CD4-positive, CD25-positive, alpha-beta regulatory T cell (primary cell): Measurements from ENCODE around the gene UTRN. TPM values are rescaled to one million over a fixed set of nuclear protein-coding genes. Genes with fewer than 3 reads are reported as not detected.

Source experiments
- ATAC-seq, 2 donors: fragments of 150-1000 bp; cut with Tn5 transposase; one replicate each; pipeline ENCODE4 v1.10.0; 2021; ENCODE audit warnings: low read depth in 2 of 2, moderate number of reproducible peaks in 2 of 2, moderate library complexity in 1 of 2
- DNase-seq, 3 donors: peaks; one replicate each; pipeline versions ENCODE4 v3.0.0 to v3.0.0-alpha.2; 2012 to 2022; ENCODE audit warnings: mixed read lengths in 1 of 3
- H3K27ac ChIP-seq: one replicate; pipeline ENCODE4 v1.7.0; 2013; ENCODE audit warnings: mild to moderate bottlenecking, low read length; ENCODE audit not compliant: insufficient read depth, poor library complexity, severe bottlenecking
- H3K27me3 ChIP-seq: one replicate; pipeline ENCODE4 v1.7.0; 2013; ENCODE audit warnings: low read length; ENCODE audit not compliant: control insufficient read depth, insufficient read depth
- H3K36me3 ChIP-seq: one replicate; pipeline ENCODE4 v1.7.0; 2013; ENCODE audit warnings: mild to moderate bottlenecking, low read length, moderate library complexity; ENCODE audit not compliant: control insufficient read depth, insufficient read depth
- H3K4me1 ChIP-seq: 2 replicates; pipeline ENCODE4 v1.7.0; 2013; ENCODE audit warnings: mild to moderate bottlenecking, low read length; ENCODE audit not compliant: insufficient read depth, control insufficient read depth, poor library complexity, severe bottlenecking
- H3K4me3 ChIP-seq: one replicate; pipeline ENCODE4 v1.7.0; 2013; ENCODE audit warnings: low read depth, mild to moderate bottlenecking, low read length, moderate library complexity
- H3K9me3 ChIP-seq, 2 experiments: 1 replicate in 1 of 2; 2 replicates in 1 of 2; pipeline ENCODE4 v1.7.0; 2013; ENCODE audit warnings: low read length in 2 of 2, mild to moderate bottlenecking in 1 of 2, moderate library complexity in 1 of 2; ENCODE audit not compliant: control insufficient read depth in 2 of 2
- H3K27ac Mint-ChIP-seq, 3 donors: one replicate each; pipeline ENCODE4 v1.8.0; 2020 to 2022; ENCODE audit warnings: mild to moderate bottlenecking in 3 of 3, mixed read lengths in 3 of 3, moderate library complexity in 2 of 3
- H3K27me3 Mint-ChIP-seq: one replicate; pipeline ENCODE4 v1.8.0; 2022; ENCODE audit warnings: mild to moderate bottlenecking, mixed read lengths
- H3K36me3 Mint-ChIP-seq: one replicate; pipeline ENCODE4 v1.8.0; 2020; ENCODE audit warnings: mixed read lengths
- H3K4me1 Mint-ChIP-seq, 4 donors: one replicate each; pipeline ENCODE4 v1.8.0; 2020 to 2022; ENCODE audit warnings: mixed read lengths in 4 of 4, mild to moderate bottlenecking in 1 of 4
- H3K4me3 Mint-ChIP-seq, 4 donors: one replicate each; pipeline ENCODE4 v1.8.0; 2020 to 2022; ENCODE audit warnings: mild to moderate bottlenecking in 4 of 4, mixed read lengths in 4 of 4, moderate library complexity in 3 of 4
- H3K9me3 Mint-ChIP-seq, 7 donors: one replicate each; pipeline ENCODE4 v1.8.0; 2020 to 2022; ENCODE audit warnings: mixed read lengths in 7 of 7, mild to moderate bottlenecking in 3 of 7, moderate library complexity in 2 of 7
- polyA plus RNA-seq, 4 donors: library from polyadenylated mRNA; unstranded; fragments of 300-500 nt; fragmentation: Illumina TruSeq; gene quantifications; one replicate each; pipeline ENCODE4 v1.2.3, GENCODE V29; 2021
- total RNA-seq: library from RNA; stranded (reverse); gene quantifications from one replicate; pipeline ENCODE4 v1.2.3, GENCODE V29; 2022

The UTRN gene
- total and polyA plus RNA-seq, 5 donors from 2014 or later: 34.9 to 297 (median 38.2) TPM

- Mint-ChIP-seq H3K9me3 (peaks cover 0 to 2% (median 0%) of the 10 kb centered on the region in 7 donors), H3K4me1 (peaks cover 5 to 21% (median 13%) of the 10 kb centered on the region in 4 donors), H3K27me3 (peaks cover 18% of the 10 kb centered on the region), H3K27ac (peak overlapping the region in 2 of 3 donors; percentile 76 to 77), H3K36me3 (no peaks in the 10 kb centered on the region), H3K4me3 (peak overlapping the region; percentile 94 to 99 (median 96))
- peak in 2 of 3 donors; percentile 32 to 60 for DNase-seq
- peak overlapping the region; percentile 23 for H3K27ac ChIP-seq
- peaks cover 5% of the 10 kb centered on the region for H3K27me3 ChIP-seq
- H3K4me3 ChIP-seq: peak overlapping the region; percentile 86
- no peaks in the 10 kb centered on the region for H3K36me3 ChIP-seq
- peaks cover 30% of the 10 kb centered on the region for H3K4me1 ChIP-seq
- no peaks in the 10 kb centered on the region for H3K9me3 ChIP-seq
- peak in 1 of 2 donors; percentile 44 for ATAC-seq
These were observed 338 bp downstream of the UTRN start for GRCh38 chr6:144285548-144285797.

GRCh38 chr6:144285798-144286502 is 815 bp downstream of the UTRN start:
- H3K4me1 Mint-ChIP-seq: peaks cover 5 to 21% (median 13%) of the 10 kb centered on the region in 4 donors

GRCh38 chr6:144286503-144287393 is 1.6 kb downstream of the UTRN start:
- DNase-seq: peak in 1 of 3 donors; percentile 26
- no peak for ATAC-seq

More at GRCh38 chr6:144285798-144286502, 815 bp downstream of the UTRN start:
- peaks cover 0 to 2% (median 0%) of the 10 kb centered on the region in 7 donors for H3K9me3 Mint-ChIP-seq
- peaks cover 18% of the 10 kb centered on the region for H3K27me3 Mint-ChIP-seq
- peak overlapping the region in 2 of 3 donors; percentile 76 to 77 for H3K27ac Mint-ChIP-seq
- Histone ChIP-seq H3K4me3 (peak overlapping the region; percentile 86), H3K27me3 (peaks cover 5% of the 10 kb centered on the region), H3K27ac (no peak overlapping the region), H3K36me3 (no peaks in the 10 kb centered on the region), H3K9me3 (no peaks in the 10 kb centered on the region), H3K4me1 (peaks cover 30% of the 10 kb centered on the region)
- ATAC-seq: peak; percentile 52 to 56
- no peaks in the 10 kb centered on the region for H3K36me3 Mint-ChIP-seq
- peak; percentile 8 to 37 (median 29) for DNase-seq
- peak overlapping the region; percentile 94 to 99 (median 96) for H3K4me3 Mint-ChIP-seq

GRCh38 chr6:144289006-144289405 is 3.9 kb downstream of the UTRN start:
- Mint-ChIP-seq H3K36me3 (no peaks in the 10 kb centered on the region), H3K4me1 (peaks cover 5 to 17% (median 11%) of the 10 kb centered on the region in 4 donors), H3K27ac (no peak overlapping the region), H3K9me3 (no peaks in the 10 kb centered on the region), H3K27me3 (peaks cover 18% of the 10 kb centered on the region), H3K4me3 (no peak overlapping the region)
- no peak for ATAC-seq
- H3K4me1 ChIP-seq: peaks cover 28% of the 10 kb centered on the region
- no peak for DNase-seq
- no peaks in the 10 kb centered on the region for H3K36me3 ChIP-seq
- no peak overlapping the region for H3K4me3 ChIP-seq
- no peak overlapping the region for H3K27ac ChIP-seq
- H3K9me3 ChIP-seq: no peaks in the 10 kb centered on the region
- H3K27me3 ChIP-seq: no peaks in the 10 kb centered on the region

More at GRCh38 chr6:144286503-144287393, 1.6 kb downstream of the UTRN start:
- peaks cover 18% of the 10 kb centered on the region for H3K27me3 Mint-ChIP-seq
- Histone ChIP-seq H3K27me3 (peaks cover 5% of the 10 kb centered on the region), H3K4me3 (peak overlapping the region; percentile 77), H3K27ac (no peak overlapping the region), H3K9me3 (no peaks in the 10 kb centered on the region), H3K4me1 (peaks cover 30% of the 10 kb centered on the region), H3K36me3 (no peaks in the 10 kb centered on the region)
- H3K4me1 Mint-ChIP-seq: peaks cover 5 to 21% (median 15%) of the 10 kb centered on the region in 4 donors
- no peaks in the 10 kb centered on the region for H3K36me3 Mint-ChIP-seq
- peak overlapping the region in 1 of 3 donors; percentile 17 for H3K27ac Mint-ChIP-seq
- H3K4me3 Mint-ChIP-seq: peak overlapping the region; percentile 94 to 99 (median 96)
- H3K9me3 Mint-ChIP-seq: no peaks in the 10 kb centered on the region

GRCh38 chr6:144292372-144292771 is 7.2 kb downstream of the UTRN start:
- Mint-ChIP-seq H3K27ac (no peak overlapping the region), H3K27me3 (no peaks in the 10 kb centered on the region), H3K9me3 (no peaks in the 10 kb centered on the region), H3K4me1 (peaks cover 0 to 4% (median 1%) of the 10 kb centered on the region in 4 donors), H3K36me3 (no peaks in the 10 kb centered on the region), H3K4me3 (no peak overlapping the region)
- Histone ChIP-seq H3K9me3 (no peaks in the 10 kb centered on the region), H3K27me3 (no peaks in the 10 kb centered on the region), H3K4me3 (no peak overlapping the region), H3K27ac (no peak overlapping the region), H3K4me1 (peaks cover 2% of the 10 kb centered on the region), H3K36me3 (no peaks in the 10 kb centered on the region)
- ATAC-seq (no peak), DNase-seq (no peak)

DNA sequence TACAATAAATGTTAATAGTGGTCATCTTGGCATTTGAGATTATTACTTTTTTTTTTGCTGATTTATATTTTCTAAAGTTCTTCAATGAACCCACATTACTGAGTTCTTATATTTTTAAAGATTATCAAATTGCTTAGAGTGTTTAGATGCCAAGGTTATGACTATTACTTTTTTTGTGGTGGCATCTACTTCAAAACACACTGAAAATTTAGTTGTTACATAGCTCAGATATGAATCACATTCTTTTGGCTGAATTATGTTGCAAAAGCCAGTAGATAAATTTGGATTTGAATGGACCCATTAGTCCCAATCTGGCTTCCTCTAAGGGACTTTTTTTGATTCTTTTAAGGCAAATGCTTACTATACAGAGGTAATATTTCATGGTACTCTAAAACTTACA is 8.9 kb downstream of the UTRN start:
- H3K36me3 Mint-ChIP-seq: no peaks in the 10 kb centered on the region
- H3K4me3 Mint-ChIP-seq: no peak overlapping the region
- peaks cover 4 to 10% (median 7%) of the 10 kb centered on the region in 4 donors for H3K4me1 Mint-ChIP-seq
- H3K27ac Mint-ChIP-seq: no peak overlapping the region
- Histone ChIP-seq H3K27me3 (no peaks in the 10 kb centered on the region), H3K27ac (no peak overlapping the region), H3K4me3 (no peak overlapping the region), H3K36me3 (no peaks in the 10 kb centered on the region), H3K9me3 (no peaks in the 10 kb centered on the region), H3K4me1 (no peaks in the 10 kb centered on the region)
- H3K9me3 Mint-ChIP-seq: no peaks in the 10 kb centered on the region
- DNase-seq: no peak
- no peaks in the 10 kb centered on the region for H3K27me3 Mint-ChIP-seq
- ATAC-seq: no peak

DNA sequence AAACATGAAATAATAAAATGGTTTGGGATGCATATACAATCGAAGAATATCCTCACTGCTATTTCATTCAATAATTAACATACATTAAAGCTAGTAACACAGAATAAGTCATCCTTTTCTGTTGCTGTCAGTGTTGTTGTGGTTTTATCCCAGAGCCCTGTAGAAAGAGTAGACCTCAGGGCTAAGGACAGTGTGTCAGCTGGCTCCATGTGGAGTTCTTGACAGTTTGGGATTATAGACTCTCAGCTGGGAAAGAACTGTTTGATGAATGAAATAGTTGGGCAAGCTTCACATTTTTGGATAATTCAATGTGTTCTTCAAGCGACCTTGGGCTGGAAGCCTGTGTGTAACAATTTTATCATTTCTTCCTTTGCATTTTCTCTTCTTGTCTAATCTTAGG is 10.1 kb downstream of the UTRN start:
- Mint-ChIP-seq H3K36me3 (no peaks in the 10 kb centered on the region), H3K27ac (no peak overlapping the region), H3K4me3 (no peak overlapping the region), H3K27me3 (no peaks in the 10 kb centered on the region), H3K4me1 (peaks cover 4 to 10% (median 8%) of the 10 kb centered on the region in 4 donors), H3K9me3 (no peaks in the 10 kb centered on the region)
- ATAC-seq (no peak), DNase-seq (no peak)
- H3K27ac ChIP-seq: no peak overlapping the region
- no peaks in the 10 kb centered on the region for H3K9me3 ChIP-seq
- no peaks in the 10 kb centered on the region for H3K36me3 ChIP-seq
- H3K4me1 ChIP-seq: no peaks in the 10 kb centered on the region
- H3K27me3 ChIP-seq: no peaks in the 10 kb centered on the region
- H3K4me3 ChIP-seq: no peak overlapping the region
